GM21381 (cell line): Measurements from ENCODE around the gene ST6GAL1.
"Not testable (repeated sequence)": the region's sequence is repeated elsewhere in the genome, so short reads cannot be mapped to it uniquely, and the experiment has no call there.

Experiments
- ATAC-seq: cut with Tn5 transposase; IDR thresholded peaks from one replicate; pipeline ENCODE4 v1.9.1; 2021; ENCODE audit warnings: mild to moderate bottlenecking, moderate library complexity; ENCODE audit not compliant: unreplicated experiment

Gene ST6GAL1

DNA sequence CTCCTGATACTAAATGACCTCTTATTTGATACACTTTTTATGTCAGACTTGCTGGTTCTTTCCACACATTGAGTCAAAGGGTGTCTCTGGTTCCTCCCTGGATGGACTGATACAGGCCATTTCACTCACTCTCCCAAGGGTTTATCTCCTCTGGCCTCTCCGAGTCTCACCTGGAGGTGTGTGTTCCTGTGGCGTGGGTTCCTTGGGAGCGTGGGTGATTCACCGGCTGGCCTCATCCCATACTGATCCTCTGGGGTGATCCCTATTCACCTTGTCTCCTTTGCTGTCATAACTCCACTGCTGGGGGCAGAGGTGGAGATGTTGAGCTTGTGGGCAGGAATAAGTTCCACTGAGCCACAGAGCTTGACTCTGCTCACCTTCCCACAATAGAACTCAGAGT is 61.1 kb downstream of the ST6GAL1 start:
- no peak for ATAC-seq

DNA sequence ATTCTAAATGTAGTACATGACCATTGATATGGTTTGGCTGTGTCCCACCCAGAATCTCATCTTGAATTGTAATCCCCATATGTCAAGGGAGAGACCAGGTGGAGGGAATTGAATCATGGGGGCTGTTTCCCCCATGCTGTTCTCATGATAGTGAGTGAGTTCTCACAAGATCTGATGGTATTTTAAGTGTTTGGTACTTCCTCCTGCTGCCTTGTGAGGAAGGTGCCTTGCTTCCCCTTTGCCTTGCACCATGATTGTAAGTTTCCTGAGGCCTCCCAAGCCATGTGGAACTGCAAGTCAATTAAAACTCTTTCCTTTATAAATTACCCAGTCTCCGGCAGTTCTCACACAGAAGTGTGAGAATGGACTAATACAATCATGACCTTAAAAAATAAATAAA is 61.8 kb downstream of the ST6GAL1 start:
- ATAC-seq, result not testable (repeated sequence)

DNA sequence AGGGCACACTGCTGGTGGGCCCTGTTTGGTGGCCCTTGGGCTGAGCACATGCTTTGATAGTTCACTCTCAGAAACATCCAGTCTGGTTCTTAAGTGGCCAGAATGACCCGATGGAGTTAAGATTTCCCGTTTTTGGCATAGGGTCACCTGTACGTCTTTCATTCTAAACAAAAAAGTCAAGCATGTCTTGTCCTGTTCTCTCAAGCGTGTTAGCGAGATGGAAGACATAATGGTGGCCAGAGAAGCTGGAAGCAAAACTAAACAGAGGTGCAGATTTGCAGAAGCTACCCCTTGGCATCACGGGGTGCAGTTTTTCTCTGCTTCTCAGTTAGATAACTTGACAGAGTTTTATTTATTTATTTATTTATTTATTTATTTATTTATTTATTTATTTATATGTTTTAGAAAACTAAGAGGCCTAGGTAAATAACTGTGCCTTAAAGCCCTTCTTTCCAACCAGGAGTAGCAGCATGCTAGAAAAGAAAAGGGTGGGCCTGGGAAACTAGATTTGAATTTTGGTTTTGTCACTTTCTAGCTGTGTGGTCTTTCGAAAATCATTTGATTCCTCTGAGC is 63.0 kb downstream of the ST6GAL1 start:
- ATAC-seq, result no peak

DNA sequence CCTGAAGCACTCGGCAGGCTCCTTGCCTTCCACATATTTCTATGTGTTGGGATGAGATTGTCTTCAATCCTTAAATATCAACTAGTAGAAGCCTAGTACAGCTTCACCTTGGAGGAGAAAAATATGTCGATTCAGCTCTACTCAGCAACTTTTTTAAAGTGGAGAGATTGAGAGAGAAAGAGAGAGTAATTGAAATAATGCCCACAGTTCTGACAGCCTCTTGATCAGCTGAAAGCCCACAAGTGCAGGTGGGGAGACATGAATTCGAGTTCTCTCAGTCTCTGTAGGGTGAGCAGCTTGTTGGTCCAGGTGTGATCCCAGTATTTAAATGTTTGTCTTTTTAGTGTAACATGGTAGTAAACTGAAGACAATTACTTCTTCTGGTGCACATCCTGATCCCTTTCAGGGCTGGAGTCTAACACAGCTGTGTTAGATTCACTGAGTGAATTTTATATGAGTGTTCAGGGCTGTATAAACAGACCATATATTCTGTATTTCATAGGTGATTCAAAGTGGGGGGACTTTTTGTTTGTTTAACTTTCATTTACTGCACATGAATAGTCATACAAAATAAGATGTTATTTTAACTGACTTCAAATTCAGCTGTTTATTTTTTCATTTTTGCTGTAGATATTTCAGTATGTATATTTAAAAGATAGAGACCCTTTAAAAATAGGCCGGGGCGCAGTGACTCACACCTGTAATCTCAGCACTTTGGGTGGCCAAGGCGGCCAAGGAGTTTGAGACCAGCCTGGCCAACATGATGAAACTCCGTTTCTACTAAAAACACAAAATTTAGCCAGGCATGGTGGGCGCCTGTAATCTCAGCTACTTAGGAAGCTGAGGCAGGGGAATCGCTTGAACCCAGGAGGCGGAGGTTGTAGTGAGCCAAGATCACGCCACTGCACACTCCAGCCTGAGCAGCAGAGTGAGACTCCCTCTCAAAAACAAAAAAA is 64.0 kb downstream of the ST6GAL1 start:
- ATAC-seq, result no peak

- no peak for ATAC-seq
Measured at GRCh38 chr3:186996356-186996755, 66.0 kb downstream of the ST6GAL1 start.

GRCh38 chr3:186997061-186997460 is 66.7 kb downstream of the ST6GAL1 start:
- no peak for ATAC-seq

DNA sequence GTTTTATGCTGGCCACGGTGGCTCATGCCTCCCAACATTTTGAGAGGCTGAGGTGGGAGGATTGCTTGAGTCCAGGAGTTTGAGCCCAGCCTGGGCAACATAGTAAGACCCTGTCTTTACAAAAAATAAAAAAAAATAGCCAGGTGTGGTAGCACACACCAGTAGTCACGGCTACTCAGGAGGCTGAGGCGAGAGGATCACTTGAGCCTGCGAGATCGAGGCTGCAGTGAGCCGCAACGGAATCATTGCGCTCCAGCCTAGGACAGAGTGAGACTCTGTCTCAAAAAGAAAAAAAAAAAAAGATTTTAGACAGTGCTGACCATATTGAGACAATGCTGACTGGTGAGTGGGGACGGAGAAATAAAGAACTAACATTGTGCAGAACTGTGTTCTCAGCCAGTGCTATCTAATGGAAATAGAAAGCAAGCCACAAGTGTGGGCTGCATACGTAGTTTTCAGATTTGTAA is 67.2 kb downstream of the ST6GAL1 start:
- peak; percentile 22 for ATAC-seq

DNA sequence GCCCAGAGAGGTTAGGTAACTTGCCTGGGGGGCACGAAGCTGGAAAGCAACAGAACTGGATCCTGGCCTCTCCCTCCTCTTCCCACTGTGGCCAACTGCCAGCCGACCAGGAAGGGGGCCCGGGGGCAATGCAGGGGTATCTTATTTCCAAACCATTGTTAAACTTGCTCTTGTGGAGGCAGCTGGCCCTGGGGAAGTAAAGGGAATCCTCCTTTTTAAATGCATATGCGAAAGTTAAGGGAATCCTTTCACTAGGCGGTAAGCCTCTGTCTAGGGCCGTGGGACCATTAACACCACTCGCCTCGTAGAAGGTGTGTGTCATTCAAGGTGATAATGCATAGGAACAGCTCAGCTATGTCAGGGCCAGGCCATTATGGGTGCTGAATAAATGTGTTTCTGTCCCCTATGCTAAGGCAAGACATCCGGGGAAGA is 68.6 kb downstream of the ST6GAL1 start:
- ATAC-seq, result no peak

- ATAC-seq, result peak; percentile 69
Measured at GRCh38 chr3:187000711-187001151, 70.4 kb downstream of the ST6GAL1 start.

- ATAC-seq, result no peak
Measured at GRCh38 chr3:187002915-187003314, 72.6 kb downstream of the ST6GAL1 start.

- no peak for ATAC-seq
Measured at GRCh38 chr3:187005827-187006481, 75.6 kb downstream of the ST6GAL1 start.

DNA sequence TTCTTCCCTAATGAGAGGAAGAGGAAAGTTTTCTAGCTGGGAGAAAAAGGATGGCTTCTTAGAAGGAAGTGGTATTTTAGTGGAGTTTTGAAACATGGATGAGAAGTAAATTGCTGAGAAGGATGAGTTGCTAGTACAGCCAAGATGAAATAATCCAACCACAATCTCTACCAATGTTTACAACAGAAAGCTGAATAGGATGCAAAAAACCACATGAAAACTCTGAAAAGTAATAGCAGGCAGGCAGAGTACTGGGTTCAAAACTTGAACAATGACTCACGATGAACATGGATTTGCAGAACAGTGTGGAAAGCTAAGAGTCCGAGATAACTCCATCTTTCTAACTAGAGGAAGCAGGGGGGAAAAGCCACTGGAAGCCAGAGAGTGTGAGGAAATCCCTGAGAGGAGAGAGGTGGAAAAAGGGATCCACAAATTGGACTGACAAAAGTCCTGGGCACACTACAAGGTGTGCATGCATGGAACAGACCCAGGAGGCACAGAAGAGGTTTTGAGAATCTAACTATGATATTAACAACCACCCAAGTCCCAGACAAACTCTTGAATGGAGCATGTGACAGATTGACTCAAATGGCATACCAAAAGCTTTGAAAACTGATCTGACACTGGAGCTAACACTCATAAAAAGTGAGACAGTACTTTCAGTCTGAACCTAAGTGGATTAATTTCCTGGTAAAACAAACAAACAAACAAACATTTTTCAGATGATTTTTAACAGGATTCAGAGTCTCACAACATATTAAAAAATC is 76.7 kb downstream of the ST6GAL1 start:
- ATAC-seq, result no peak

DNA sequence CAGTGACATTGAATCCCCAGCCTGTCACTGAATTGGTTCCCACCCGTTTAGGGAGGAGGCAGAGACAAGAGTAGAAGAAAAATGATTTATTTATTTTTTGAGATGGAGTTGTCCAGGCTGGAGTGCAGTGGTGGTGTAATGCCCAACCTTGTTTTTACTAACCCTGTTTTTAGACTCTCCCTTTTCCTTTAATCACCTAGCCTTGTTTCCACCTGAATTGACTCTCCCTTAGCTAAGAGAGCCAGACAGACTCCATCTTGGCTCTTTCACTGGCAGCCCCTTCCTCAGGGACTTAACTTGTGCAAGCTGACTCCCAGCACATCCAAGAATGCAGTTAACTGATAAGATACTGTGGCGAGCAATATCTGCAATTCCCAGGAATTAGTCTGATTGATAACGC is 80.1 kb downstream of the ST6GAL1 start:
- not testable (repeated sequence) for ATAC-seq

- ATAC-seq, result peak; percentile 38
Measured at GRCh38 chr3:187011915-187012314, 81.6 kb downstream of the ST6GAL1 start.

- no peak for ATAC-seq
Measured at GRCh38 chr3:187012609-187013051, 82.3 kb downstream of the ST6GAL1 start.

DNA sequence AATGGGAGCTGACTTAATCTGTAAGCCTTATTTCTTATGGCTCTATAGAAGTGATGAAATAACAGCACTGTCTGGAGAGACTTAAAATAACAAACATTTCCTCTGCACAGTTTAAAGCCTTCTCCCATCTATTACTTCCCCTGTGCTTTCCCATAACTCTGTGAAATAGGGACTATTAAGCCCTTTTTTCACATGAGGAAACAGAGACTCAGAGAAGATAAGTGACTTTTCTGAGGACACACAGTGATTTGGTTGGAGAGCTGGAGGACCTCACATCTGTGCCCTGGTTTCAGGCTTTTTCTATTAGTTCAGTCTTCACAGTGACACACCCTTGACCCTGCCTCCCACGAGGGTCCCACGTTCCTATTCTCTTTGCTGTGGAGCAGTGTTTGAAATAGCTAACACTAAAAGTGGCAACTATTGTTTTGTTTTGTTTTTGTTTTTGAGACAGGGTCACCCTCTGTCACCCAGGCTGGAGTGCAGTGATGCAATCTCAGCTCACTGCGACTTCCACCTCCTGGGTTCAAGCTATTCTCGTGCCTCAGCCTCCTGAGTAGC is 82.9 kb downstream of the ST6GAL1 start:
- ATAC-seq, result no peak

DNA sequence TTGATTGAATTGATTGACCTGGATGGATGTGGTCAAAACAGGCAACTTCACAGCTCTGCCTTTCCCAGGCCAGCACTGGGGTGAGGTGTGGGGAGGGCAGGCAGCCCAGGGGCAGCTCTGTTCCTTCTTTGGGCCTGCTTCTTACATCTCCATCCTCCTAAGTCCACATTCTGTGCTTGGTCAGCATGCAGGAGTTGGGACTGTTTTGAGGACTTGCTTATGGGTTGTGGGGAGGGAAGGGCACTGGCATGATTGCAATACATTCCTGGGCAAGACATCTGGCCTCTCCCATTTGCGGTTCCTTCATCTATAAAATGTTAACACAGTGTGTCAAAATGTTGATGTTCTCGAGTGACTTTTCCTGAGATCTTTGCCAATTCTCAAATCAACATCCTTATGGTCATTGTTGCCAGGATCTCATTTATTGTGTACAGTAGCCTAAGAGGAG is 84.1 kb downstream of the ST6GAL1 start:
- no peak for ATAC-seq

DNA sequence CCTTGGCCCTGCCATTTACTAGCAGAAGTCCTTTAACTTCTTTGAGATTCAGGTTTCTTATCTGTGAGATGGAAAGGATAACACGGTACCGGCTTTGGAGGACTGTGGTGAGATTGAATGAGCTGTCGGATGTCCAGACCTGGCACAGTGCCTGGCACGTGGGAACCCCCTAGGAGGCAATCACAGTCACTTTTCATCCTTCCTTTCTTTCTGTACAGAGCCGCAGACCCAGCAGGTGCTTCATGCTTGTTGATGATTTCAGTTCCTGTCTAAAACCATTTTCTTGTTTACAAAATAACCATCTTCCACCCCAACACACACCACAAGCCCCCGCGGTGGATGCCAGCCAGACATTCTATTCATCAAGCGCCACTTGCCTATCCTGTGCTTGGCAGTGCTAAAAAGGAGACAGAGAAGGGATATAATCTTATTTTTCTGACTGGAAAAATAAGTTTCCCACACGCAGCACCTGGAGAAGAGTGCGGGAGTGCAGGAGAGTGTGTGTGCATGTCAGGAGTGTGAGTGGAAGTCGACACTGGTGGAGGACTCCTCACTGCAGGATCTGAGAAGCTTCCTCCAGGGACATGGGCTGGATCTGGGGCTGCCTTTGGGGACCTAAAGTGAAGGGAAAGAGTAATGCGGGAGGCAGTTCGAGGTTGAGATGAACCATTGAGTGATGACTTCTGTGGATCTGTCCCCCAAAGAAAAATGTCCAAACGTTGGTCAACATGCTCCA is 85.7 kb downstream of the ST6GAL1 start:
- ATAC-seq, result peak; percentile 55

DNA sequence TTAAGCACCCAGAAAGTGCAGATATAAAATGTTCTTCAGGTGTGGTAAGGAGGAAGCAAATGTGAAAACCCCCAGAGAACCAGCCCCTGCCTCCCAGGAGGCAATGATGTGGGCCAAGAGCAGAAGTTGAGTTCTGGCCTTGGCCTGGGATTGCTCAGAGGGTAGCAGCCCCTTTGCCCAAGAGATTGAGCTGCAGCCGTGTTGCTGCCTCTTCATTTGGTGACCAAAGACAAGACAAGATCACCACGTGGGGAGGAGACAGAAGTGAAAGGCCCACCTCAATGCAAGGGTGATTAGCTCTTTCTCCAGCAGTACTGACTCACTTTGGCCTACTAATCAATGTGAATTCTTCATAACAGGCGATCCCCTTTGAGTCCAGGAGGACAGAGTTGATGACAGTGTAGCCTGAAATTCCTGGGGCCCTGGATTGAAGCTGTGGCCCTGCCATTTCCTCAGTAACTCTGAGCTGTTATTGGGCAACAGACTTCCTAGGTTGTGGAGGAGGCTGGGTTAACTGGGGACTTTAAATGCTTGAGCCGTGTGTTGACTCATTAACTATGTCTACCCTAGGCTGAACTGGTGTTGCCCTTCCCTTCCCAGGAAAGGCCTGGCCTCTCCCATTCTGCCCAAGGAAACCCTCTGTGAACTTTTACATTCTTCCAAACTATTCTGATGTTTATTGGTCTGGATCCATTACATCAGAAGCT is 86.5 kb downstream of the ST6GAL1 start:
- peak; percentile 19 for ATAC-seq
